Left lobe of liver (tissue), 2 donors: ENCODE measurements around the gene CFAP97D2. TPM values are rescaled to one million over a fixed set of nuclear protein-coding genes. Genes with fewer than 3 reads are reported as not detected.
"Not testable (repeated sequence)": the region's sequence is repeated elsewhere in the genome, so short reads cannot be mapped to it uniquely, and the experiment has no call there.

ENCODE experiments used
- ATAC-seq: fragments of 200-7000 bp; cut with Tn5 transposase; one replicate; pipeline ENCODE4 v1.9.1; 2020; ENCODE audit warnings: mild to moderate bottlenecking, moderate library complexity
- DNase-seq: peaks from one replicate; pipeline ENCODE4 v3.0.0-alpha.2; 2020; ENCODE audit warnings: low spot score
- total RNA-seq: library from RNA; stranded (reverse); gene quantifications from one replicate; pipeline ENCODE4 v1.2.1, GENCODE V29; 2021
- donor health status: DM: no; HTN: no; CAD: no; lungs with moderate emphysema.
- donor health status: DM: no; HTN: yes; CAD: no.

Gene CFAP97D2
- total RNA-seq, 1 donor from 2014 or later = not detected

- ATAC-seq (no peak), DNase-seq (no peak)
Observed at GRCh38 chr13:114185182-114185971, 6.3 kb downstream of the CFAP97D2 start.

- DNase-seq = no peak
Observed at GRCh38 chr13:114194853-114195252, 15.8 kb downstream of the CFAP97D2 start.

GRCh38 chr13:114196629-114197028 lies 17.6 kb downstream of the CFAP97D2 start:
- ATAC-seq (no peak), DNase-seq (no peak)

More at GRCh38 chr13:114194853-114195252, 15.8 kb downstream of the CFAP97D2 start:
- ATAC-seq = no peak

GRCh38 chr13:114198556-114198955 lies 19.5 kb downstream of the CFAP97D2 start:
- DNase-seq (no peak), ATAC-seq (no peak)

- not testable (repeated sequence) for DNase-seq, ATAC-seq
Observed at GRCh38 chr13:114199526-114199925, 20.5 kb downstream of the CFAP97D2 start.

GRCh38 chr13:114199954-114200353 lies 20.9 kb downstream of the CFAP97D2 start:
- no peak for DNase-seq
- no peak for ATAC-seq

- no peak for DNase-seq
- ATAC-seq = no peak
Observed at GRCh38 chr13:114200399-114200911, 21.4 kb downstream of the CFAP97D2 start.

- no peak for DNase-seq
Observed at GRCh38 chr13:114202581-114202980, 23.5 kb downstream of the CFAP97D2 start.

GRCh38 chr13:114203536-114203935 lies 24.5 kb downstream of the CFAP97D2 start:
- DNase-seq = no peak
- no peak for ATAC-seq

More at GRCh38 chr13:114202581-114202980, 23.5 kb downstream of the CFAP97D2 start:
- no peak for ATAC-seq

GRCh38 chr13:114204894-114205293 lies 25.8 kb downstream of the CFAP97D2 start:
- no peak for ATAC-seq
- DNase-seq = no peak

- no peak for ATAC-seq
- no peak for DNase-seq
Observed at GRCh38 chr13:114208134-114208533, 29.1 kb downstream of the CFAP97D2 start.

GRCh38 chr13:114211446-114212157 lies 32.5 kb downstream of the CFAP97D2 start:
- DNase-seq = no peak
- no peak for ATAC-seq

- DNase-seq = no peak
- no peak for ATAC-seq
Observed at GRCh38 chr13:114212158-114212495, 33.1 kb downstream of the CFAP97D2 start.

GRCh38 chr13:114213980-114214379 lies 34.9 kb downstream of the CFAP97D2 start:
- DNase-seq (no peak), ATAC-seq (no peak)

- DNase-seq (no peak), ATAC-seq (no peak)
Observed at GRCh38 chr13:114219392-114219791, 40.3 kb downstream of the CFAP97D2 start.

GRCh38 chr13:114222461-114222968 lies 43.5 kb downstream of the CFAP97D2 start:
- no peak for ATAC-seq
- DNase-seq = no peak

- DNase-seq (no peak), ATAC-seq (no peak)
Observed at GRCh38 chr13:114224201-114224600, 45.1 kb downstream of the CFAP97D2 start.

GRCh38 chr13:114225610-114226009 lies 46.6 kb downstream of the CFAP97D2 start:
- DNase-seq (no peak), ATAC-seq (no peak)

- DNase-seq (no peak), ATAC-seq (no peak)
Observed at GRCh38 chr13:114226088-114226487, 47.0 kb downstream of the CFAP97D2 start.

GRCh38 chr13:114226699-114227323 lies 47.8 kb downstream of the CFAP97D2 start:
- DNase-seq (peak; percentile 90), ATAC-seq (peak; percentile 89)

- ATAC-seq (peak; percentile 3), DNase-seq (no peak)
Observed at GRCh38 chr13:114227528-114227927, 48.5 kb downstream of the CFAP97D2 start.
